HAP-1 (cell line): ENCODE data around the gene MAP2K4.

ENCODE experiments used
- DNase-seq, 2 experiments: peaks; one replicate each; pipeline ENCODE4 v3.0.0-alpha.2; 2016 to 2020; ENCODE audit warnings: low spot score in 2 of 2
- H3K27me3 ChIP-seq: fragments of 250-450 bp; sonication (Bioruptor Pico); 2 replicates; pipeline ENCODE4 v1.5.1; 2020; ENCODE audit warnings: low read depth, mild to moderate bottlenecking, moderate library complexity
- H3K36me3 ChIP-seq: fragments of 250-450 bp; sonication (Bioruptor Pico); replicated peaks from 2 replicates; pipeline ENCODE4 v1.5.1; 2020; ENCODE audit warnings: mild to moderate bottlenecking
- H3K4me1 ChIP-seq: fragments of 250-450 bp; sonication (Bioruptor Pico); 2 replicates; pipeline ENCODE4 v1.5.1; 2020; ENCODE audit warnings: mild to moderate bottlenecking
- H3K4me3 ChIP-seq: fragments of 250-450 bp; sonication (Bioruptor Pico); 2 replicates; pipeline ENCODE4 v1.5.1; 2020; ENCODE audit warnings: mild to moderate bottlenecking, moderate library complexity
- H3K9me3 ChIP-seq: fragments of 250-450 bp; sonication (Bioruptor Pico); 2 replicates; pipeline ENCODE4 v1.5.1; 2020; ENCODE audit warnings: mild to moderate bottlenecking, moderate library complexity
- in situ Hi-C: fragments of 300-500 bp; cut with MboI; formaldehyde crosslinking; loops from 3 replicates; pipeline ENCODE4 v1.14.3; 2020; ENCODE audit warnings: low sequenced_read_pairs, inconsistent platforms, mixed read lengths

MAP2K4 gene

GRCh38 chr17:12164085-12164484 lies 143.4 kb downstream of the MAP2K4 start:
- no peaks in the 10 kb centered on the region for H3K9me3 ChIP-seq
- in situ Hi-C loops: no loop called here
- H3K4me1 ChIP-seq: no peaks in the 10 kb centered on the region
- no peaks in the 10 kb centered on the region for H3K27me3 ChIP-seq
- H3K4me3 ChIP-seq: no peak overlapping the region
- no peak for DNase-seq
- no peaks in the 10 kb centered on the region for H3K36me3 ChIP-seq

GRCh38 chr17:12178644-12179330 lies 158.1 kb downstream of the MAP2K4 start:
- in situ Hi-C loops: no loop called here

GRCh38 chr17:12180644-12181261 lies 160.1 kb downstream of the MAP2K4 start:
- H3K4me3 ChIP-seq: no peak overlapping the region

More at GRCh38 chr17:12178644-12179330, 158.1 kb downstream of the MAP2K4 start:
- H3K27me3 ChIP-seq: peaks cover 5% of the 10 kb centered on the region; the same call in 1 of the 2 replicates
- H3K36me3 ChIP-seq: no peaks in the 10 kb centered on the region
- no peak overlapping the region for H3K4me3 ChIP-seq
- no peaks in the 10 kb centered on the region for H3K9me3 ChIP-seq
- DNase-seq: no peak
- H3K4me1 ChIP-seq: no peaks in the 10 kb centered on the region

GRCh38 chr17:12187658-12188057 lies 167.0 kb downstream of the MAP2K4 start:
- no peaks in the 10 kb centered on the region for H3K9me3 ChIP-seq
- DNase-seq: no peak
- H3K36me3 ChIP-seq: no peaks in the 10 kb centered on the region
- no peaks in the 10 kb centered on the region for H3K27me3 ChIP-seq
- H3K4me1 ChIP-seq: no peaks in the 10 kb centered on the region
- in situ Hi-C loops: loop anchor here (10.0 kb wide), 1 partner anchor 817 kb away; no protein-coding TSS in a partner anchor
- no peak overlapping the region for H3K4me3 ChIP-seq

More at GRCh38 chr17:12180644-12181261, 160.1 kb downstream of the MAP2K4 start:
- in situ Hi-C loops: loop anchor here (10.0 kb wide), 1 partner anchor 824 kb away; no protein-coding TSS in a partner anchor
- Histone ChIP-seq H3K36me3 (no peaks in the 10 kb centered on the region), H3K27me3 (no peaks in the 10 kb centered on the region), H3K9me3 (no peaks in the 10 kb centered on the region), H3K4me1 (no peaks in the 10 kb centered on the region)
- DNase-seq: peak; percentile 52

GRCh38 chr17:12193144-12193735 lies 172.6 kb downstream of the MAP2K4 start:
- no peaks in the 10 kb centered on the region for H3K4me1 ChIP-seq
- DNase-seq: no peak
- no peaks in the 10 kb centered on the region for H3K36me3 ChIP-seq
- in situ Hi-C loops: no loop called here
- no peak overlapping the region for H3K4me3 ChIP-seq
- H3K27me3 ChIP-seq: no peaks in the 10 kb centered on the region
- H3K9me3 ChIP-seq: no peaks in the 10 kb centered on the region
